ENCODE measurements around the gene GRIN3B.

The GRIN3B gene

DNA sequence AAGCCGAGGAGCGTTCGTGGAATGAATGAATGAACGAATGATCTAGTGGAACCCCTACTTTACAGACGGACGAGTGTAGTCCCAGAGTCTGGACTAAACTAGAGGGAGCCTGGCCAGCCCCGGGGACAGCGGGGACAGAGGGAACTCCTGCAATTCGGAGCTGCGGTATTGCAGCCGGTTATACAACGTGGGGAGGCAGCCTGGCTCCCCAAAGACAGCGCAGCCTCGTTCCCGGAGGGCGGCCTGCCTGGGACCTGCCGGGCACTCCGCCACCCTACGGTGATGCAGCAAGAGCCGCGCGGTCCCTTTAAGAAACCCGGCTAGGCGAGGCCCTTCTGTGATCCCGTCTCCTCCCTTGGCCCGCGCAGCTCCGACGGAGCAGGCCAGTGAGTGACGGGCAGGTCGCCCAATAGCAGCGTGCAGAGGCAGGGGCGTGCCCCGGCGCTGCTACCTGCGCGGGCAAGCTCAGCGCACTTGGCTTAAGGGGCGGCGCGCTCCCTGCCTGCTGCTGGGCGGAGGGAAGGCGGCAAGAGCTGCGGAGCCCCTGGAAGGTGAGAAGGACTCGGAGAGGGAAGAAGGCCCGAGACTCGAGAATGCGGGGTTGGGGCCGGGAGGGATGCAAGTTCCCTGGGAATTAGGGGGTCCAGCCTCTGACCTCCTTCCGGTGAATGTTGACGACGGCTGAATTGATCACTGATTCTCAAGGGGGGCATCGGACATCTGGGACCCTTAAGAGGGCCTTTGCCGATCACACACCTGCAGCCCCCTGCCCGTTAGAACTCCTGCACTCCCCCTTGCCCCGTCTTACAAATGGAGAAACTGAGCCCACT is 39.6 kb downstream of the GRIN3B start, which contains the start of gene ABCA7:
Gene ABCA7 (plus strand): TSS at position 462 of the 830 bp plus-strand sequence. CDS start 1,255 bp downstream, outside the sequence.
- DNase-seq (ENCODE audit: low read depth, low spot score) = peak; percentile 88
- H3K4me3 ChIP-seq = peak within 1 kb of the TSS; percentile 90
- peaks cover 18% of the 10 kb centered on the region; the same call in 1 of the 2 replicates for H3K36me3 ChIP-seq (ENCODE audit: insufficient read depth, low read length)
- H3K9ac ChIP-seq (ENCODE audit: insufficient read length) = peak within 1 kb of the TSS; percentile 37
- peak within 1 kb of the TSS; percentile 64; the same call in 1 of the 2 replicates for H3K27ac ChIP-seq
- no peaks in the 10 kb centered on the region for H3K9me3 ChIP-seq (ENCODE audit: low read depth, low read length)
- TF ChIP-seq POLR2AphosphoS5 (IDR thresholded peaks at IDR 0.05; ENCODE audit: borderline replicate concordance, low read depth, low read length) (peak; percentile 73; the same call in 1 of the 2 replicates), EZH2 (IDR thresholded peaks at IDR 0.05) (no peak), FOXP2 (optimal IDR thresholded peaks at IDR 0.05; ENCODE audit: control extremely low read depth, extremely low read length, insufficient read depth) (no peak)

DNA sequence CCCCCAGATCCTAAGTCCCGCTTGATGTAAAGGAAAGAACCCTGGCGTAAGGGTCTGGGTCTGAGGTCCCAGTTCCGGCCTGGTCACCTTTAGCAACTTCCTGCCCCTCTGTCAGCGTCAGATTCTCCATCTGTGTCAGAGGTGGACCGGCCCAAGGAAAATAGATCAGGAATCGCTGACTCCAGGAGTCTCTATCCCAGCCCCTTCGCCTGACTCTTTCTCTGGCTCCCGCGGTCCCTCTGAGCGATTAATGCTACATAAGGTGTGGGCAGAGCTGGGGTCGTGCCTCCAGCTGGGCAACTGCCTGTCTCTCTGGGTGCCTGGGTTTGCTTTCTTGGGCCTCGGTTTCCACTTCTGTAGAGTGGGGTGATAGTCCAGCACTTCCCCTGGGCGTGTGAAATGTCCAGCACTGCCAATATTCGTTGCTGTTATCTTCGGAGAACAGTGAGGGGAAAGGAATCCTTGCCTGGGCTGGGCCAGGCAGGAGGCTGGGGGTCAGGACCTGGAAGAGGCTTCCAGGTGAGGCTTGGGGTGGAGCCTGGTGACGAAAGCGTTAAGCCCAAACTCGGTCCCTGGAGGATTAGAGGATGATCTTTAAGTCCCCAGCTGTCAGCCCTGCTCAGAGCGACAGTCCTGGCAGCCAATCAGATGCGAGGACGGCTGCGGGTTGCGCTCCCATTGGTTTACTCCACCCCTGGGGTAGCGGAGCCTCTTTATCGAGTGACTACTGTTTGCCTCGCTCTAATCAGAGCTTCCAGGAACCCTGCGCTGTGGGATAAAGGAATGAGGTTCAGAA is 40.5 kb downstream of the GRIN3B start:
- peak overlapping the region; percentile 90 for H3K4me3 ChIP-seq
- peak overlapping the region; percentile 25 for H3K9ac ChIP-seq (ENCODE audit: insufficient read length)
- peak; percentile 90 for DNase-seq (ENCODE audit: low read depth, low spot score)
- peaks cover 18% of the 10 kb centered on the region; the same call in 1 of the 2 replicates for H3K36me3 ChIP-seq (ENCODE audit: insufficient read depth, low read length)
- TF ChIP-seq POLR2AphosphoS5 (IDR thresholded peaks at IDR 0.05; ENCODE audit: borderline replicate concordance, low read depth, low read length) = peak; percentile 24; the same call in 1 of the 2 replicates
- TF ChIP-seq FOXP2 (optimal IDR thresholded peaks at IDR 0.05; ENCODE audit: control extremely low read depth, extremely low read length, insufficient read depth) = no peak
- no peak for TF ChIP-seq EZH2 (IDR thresholded peaks at IDR 0.05)
- H3K27ac ChIP-seq = no peak overlapping the region
- no peaks in the 10 kb centered on the region for H3K9me3 ChIP-seq (ENCODE audit: low read depth, low read length)

DNA sequence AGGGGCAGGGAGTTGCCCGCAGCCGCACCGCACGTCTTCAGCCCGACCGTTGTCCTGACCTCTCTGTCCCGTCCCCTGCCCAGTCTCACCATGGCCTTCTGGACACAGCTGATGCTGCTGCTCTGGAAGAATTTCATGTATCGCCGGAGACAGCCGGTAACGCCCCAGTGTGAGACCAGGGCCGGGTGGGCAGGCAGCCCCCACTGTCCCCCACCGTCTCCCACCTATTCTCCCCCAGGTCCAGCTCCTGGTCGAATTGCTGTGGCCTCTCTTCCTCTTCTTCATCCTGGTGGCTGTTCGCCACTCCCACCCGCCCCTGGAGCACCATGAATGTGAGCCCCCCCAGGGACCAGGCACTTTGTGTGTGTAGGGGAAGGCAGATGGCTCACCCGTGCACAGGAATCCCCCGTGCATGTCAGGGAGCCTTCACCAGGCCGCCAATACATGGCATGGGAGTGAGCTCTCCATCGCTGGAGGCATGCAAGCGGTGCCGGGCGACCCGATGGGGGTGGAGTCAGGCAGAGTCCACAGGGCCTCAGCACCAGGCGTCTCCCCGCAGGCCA is 41.1 kb downstream of the GRIN3B start:
- DNase-seq (ENCODE audit: low read depth, low spot score) = no peak
- TF ChIP-seq POLR2AphosphoS5 (IDR thresholded peaks at IDR 0.05; ENCODE audit: borderline replicate concordance, low read depth, low read length) = no peak
- no peak for TF ChIP-seq FOXP2 (optimal IDR thresholded peaks at IDR 0.05; ENCODE audit: control extremely low read depth, extremely low read length, insufficient read depth)
- no peak for TF ChIP-seq EZH2 (IDR thresholded peaks at IDR 0.05)
- Histone ChIP-seq H3K9ac (ENCODE audit: insufficient read length) (no peak overlapping the region), H3K4me3 (peak overlapping the region; percentile 90), H3K27ac (no peak overlapping the region), H3K9me3 (ENCODE audit: low read depth, low read length) (no peaks in the 10 kb centered on the region), H3K36me3 (ENCODE audit: insufficient read depth, low read length) (peaks cover 11% of the 10 kb centered on the region; the same call in 1 of the 2 replicates)

DNA sequence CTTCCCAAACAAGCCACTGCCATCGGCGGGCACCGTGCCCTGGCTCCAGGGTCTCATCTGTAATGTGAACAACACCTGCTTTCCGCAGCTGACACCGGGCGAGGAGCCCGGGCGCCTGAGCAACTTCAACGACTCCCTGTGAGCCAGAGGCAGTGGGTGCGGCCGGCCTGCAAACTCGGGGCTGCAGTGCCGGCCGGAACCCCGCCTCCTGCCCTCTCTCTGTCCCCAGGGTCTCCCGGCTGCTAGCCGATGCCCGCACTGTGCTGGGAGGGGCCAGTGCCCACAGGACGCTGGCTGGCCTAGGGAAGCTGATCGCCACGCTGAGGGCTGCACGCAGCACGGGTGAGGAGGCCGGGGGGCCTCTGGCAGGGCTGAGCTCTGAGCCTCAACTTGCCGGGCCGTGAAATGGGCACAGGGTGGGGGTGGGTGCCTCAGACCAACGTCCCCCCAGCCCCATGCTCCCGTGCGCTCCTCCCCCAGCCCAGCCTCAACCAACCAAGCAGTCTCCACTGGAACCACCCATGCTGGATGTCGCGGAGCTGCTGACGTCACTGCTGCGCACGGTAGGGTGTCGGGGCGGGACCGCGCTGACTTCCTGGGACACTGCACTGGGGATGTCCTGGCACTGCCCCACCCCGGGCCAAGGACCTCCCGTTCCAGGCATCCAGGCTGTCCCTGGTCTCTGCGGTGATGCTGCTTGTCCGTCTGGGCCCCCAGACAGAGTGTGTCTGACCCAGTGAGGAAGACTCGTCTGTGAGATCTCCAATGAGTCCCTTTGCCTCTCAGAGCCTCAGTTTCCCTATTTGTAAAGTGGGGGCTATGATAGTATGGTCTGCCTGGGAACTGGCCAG is 41.8 kb downstream of the GRIN3B start:
- no peak for DNase-seq (ENCODE audit: low read depth, low spot score)

DNA sequence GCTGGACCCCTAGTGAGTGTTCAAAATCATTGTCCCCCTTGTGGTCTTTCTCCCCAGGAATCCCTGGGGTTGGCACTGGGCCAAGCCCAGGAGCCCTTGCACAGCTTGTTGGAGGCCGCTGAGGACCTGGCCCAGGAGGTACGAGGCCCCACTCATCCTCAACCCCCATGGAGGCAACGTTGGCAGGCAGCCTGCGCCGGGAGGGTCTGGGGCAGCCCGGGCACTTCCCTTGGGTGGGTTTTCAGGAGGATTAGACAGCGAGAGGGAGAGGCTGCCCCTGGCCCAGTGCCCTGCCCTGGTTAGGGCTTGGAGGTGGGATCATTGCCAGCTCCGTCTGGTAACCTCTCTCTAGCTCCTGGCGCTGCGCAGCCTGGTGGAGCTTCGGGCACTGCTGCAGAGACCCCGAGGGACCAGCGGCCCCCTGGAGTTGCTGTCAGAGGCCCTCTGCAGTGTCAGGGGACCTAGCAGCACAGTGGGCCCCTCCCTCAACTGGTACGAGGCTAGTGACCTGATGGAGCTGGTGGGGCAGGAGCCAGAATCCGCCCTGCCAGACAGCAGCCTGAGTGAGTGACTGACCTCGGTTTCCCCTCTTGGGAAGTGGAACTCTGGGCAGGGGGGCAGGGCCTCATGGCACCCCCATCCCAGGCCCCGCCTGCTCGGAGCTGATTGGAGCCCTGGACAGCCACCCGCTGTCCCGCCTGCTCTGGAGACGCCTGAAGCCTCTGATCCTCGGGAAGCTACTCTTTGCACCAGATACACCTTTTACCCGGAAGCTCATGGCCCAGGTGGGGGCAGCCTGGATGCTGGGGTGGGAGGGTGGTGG is 42.7 kb downstream of the GRIN3B start:
- Histone ChIP-seq H3K9me3 (ENCODE audit: low read depth, low read length) (no peaks in the 10 kb centered on the region), H3K36me3 (ENCODE audit: insufficient read depth, low read length) (peaks cover 4% of the 10 kb centered on the region; the same call in 1 of the 2 replicates), H3K9ac (ENCODE audit: insufficient read length) (no peak overlapping the region), H3K27ac (no peak overlapping the region), H3K4me3 (peak overlapping the region; percentile 90)
- no peak for DNase-seq (ENCODE audit: low read depth, low spot score)
- no peak for TF ChIP-seq FOXP2 (optimal IDR thresholded peaks at IDR 0.05; ENCODE audit: control extremely low read depth, extremely low read length, insufficient read depth)
- TF ChIP-seq EZH2 (IDR thresholded peaks at IDR 0.05) = no peak
- TF ChIP-seq POLR2AphosphoS5 (IDR thresholded peaks at IDR 0.05; ENCODE audit: borderline replicate concordance, low read depth, low read length) = no peak

More for the DNA sequence above, 41.8 kb downstream of the GRIN3B start:
- Histone ChIP-seq H3K9me3 (ENCODE audit: low read depth, low read length) (no peaks in the 10 kb centered on the region), H3K4me3 (peak overlapping the region; percentile 90), H3K36me3 (ENCODE audit: insufficient read depth, low read length) (peaks cover 10% of the 10 kb centered on the region; the same call in 1 of the 2 replicates), H3K27ac (no peak overlapping the region), H3K9ac (ENCODE audit: insufficient read length) (no peak overlapping the region)
- TF ChIP-seq EZH2 (IDR thresholded peaks at IDR 0.05) = no peak
- no peak for TF ChIP-seq POLR2AphosphoS5 (IDR thresholded peaks at IDR 0.05; ENCODE audit: borderline replicate concordance, low read depth, low read length)
- TF ChIP-seq FOXP2 (optimal IDR thresholded peaks at IDR 0.05; ENCODE audit: control extremely low read depth, extremely low read length, insufficient read depth) = no peak

DNA sequence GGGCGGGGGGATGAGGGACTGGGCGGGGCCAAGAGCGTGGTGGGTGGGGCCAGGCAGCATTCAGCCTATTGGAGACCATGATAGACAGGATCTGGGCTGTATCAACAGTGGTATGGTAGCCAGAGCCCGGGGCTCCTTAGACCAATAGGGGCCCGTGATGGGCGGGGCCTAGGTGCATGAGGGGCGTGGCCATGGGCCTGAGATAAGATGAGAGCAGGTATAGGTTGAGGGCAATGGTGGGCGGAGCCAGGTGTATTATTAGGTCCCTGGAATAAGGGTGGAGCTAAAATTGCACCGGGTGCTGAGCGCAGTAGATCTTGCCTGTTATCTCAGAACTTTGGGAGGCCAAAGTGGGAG is 45.0 kb downstream of the GRIN3B start:
- H3K36me3 ChIP-seq (ENCODE audit: insufficient read depth, low read length) = no peaks in the 10 kb centered on the region
- DNase-seq (ENCODE audit: low read depth, low spot score) = no peak
- TF ChIP-seq EZH2 (IDR thresholded peaks at IDR 0.05) = no peak
- no peak for TF ChIP-seq FOXP2 (optimal IDR thresholded peaks at IDR 0.05; ENCODE audit: control extremely low read depth, extremely low read length, insufficient read depth)
- no peak for TF ChIP-seq POLR2AphosphoS5 (IDR thresholded peaks at IDR 0.05; ENCODE audit: borderline replicate concordance, low read depth, low read length)
- no peak overlapping the region for H3K27ac ChIP-seq
- no peak overlapping the region for H3K4me3 ChIP-seq
- no peak overlapping the region for H3K9ac ChIP-seq (ENCODE audit: insufficient read length)
- no peaks in the 10 kb centered on the region for H3K9me3 ChIP-seq (ENCODE audit: low read depth, low read length)

Data from SK-N-MC (cell line).